ENCODE data around the gene ANK3. TPM values are rescaled to one million over a fixed set of nuclear protein-coding genes. Genes with fewer than 3 reads are reported as not detected.

The ANK3 gene
- total and polyA plus RNA-seq, 2 experiments from 2014 or later = 26.2 to 49.0 TPM

GRCh38 chr10:60380781-60381180 lies 8.9 kb downstream of the ANK3 start:
- no peak overlapping the region for H3K4me2 ChIP-seq
- TF ChIP-seq EZH2 (IDR thresholded peaks at IDR 0.05; ENCODE audit: borderline replicate concordance) = no peak
- TF ChIP-seq EZH2phosphoT487 (IDR thresholded peaks at IDR 0.05; ENCODE audit: low read depth, severe bottlenecking, unreplicated experiment) = no peak
- TF ChIP-seq CTCF (IDR thresholded peaks at IDR 0.05; ENCODE audit: poor library complexity) = no peak
- 96% methylated on average over 5 of the region's 5 CpGs for WGBS (ENCODE audit: low lambda C conversion rate, missing lambda C conversion rate)
- no peak for DNase-seq (ENCODE audit: low spot score)
- H3K9me3 ChIP-seq (ENCODE audit: low read depth) = no peaks in the 10 kb centered on the region
- H3K27me3 ChIP-seq = no peaks in the 10 kb centered on the region
- no peak overlapping the region for H2AFZ ChIP-seq
- no peaks in the 10 kb centered on the region for H3K4me1 ChIP-seq (ENCODE audit: insufficient read depth)
- no peaks in the 10 kb centered on the region for H3K79me2 ChIP-seq
- no peak overlapping the region for H3K4me3 ChIP-seq
- H3K27ac ChIP-seq = no peak overlapping the region
- no peaks in the 10 kb centered on the region for H3K36me3 ChIP-seq (replicated peaks; ENCODE audit: insufficient read depth, low read depth)
- H4K20me1 ChIP-seq (ENCODE audit: insufficient read depth, poor library complexity, severe bottlenecking) = no peaks in the 10 kb centered on the region
- H3K9me2 ChIP-seq (replicated peaks; ENCODE audit: insufficient read depth) = no peaks in the 10 kb centered on the region

- no peaks in the 10 kb centered on the region for H3K4me1 ChIP-seq (ENCODE audit: insufficient read depth)
- H3K4me2 ChIP-seq = no peak overlapping the region
- H3K36me3 ChIP-seq (replicated peaks; ENCODE audit: insufficient read depth, low read depth) = no peaks in the 10 kb centered on the region
- no peaks in the 10 kb centered on the region for H4K20me1 ChIP-seq (ENCODE audit: insufficient read depth, poor library complexity, severe bottlenecking)
- H3K27me3 ChIP-seq = no peaks in the 10 kb centered on the region
- no peaks in the 10 kb centered on the region for H3K9me3 ChIP-seq (ENCODE audit: low read depth)
- H3K9me2 ChIP-seq (replicated peaks; ENCODE audit: insufficient read depth) = no peaks in the 10 kb centered on the region
- no peak for DNase-seq (ENCODE audit: low spot score)
- 79% methylated on average over 1 of the region's 1 CpG for WGBS (ENCODE audit: low lambda C conversion rate, missing lambda C conversion rate)
- H2AFZ ChIP-seq = no peak overlapping the region
- no peak for TF ChIP-seq EZH2 (IDR thresholded peaks at IDR 0.05; ENCODE audit: borderline replicate concordance)
- no peaks in the 10 kb centered on the region for H3K79me2 ChIP-seq
- no peak overlapping the region for H3K27ac ChIP-seq
- H3K4me3 ChIP-seq = no peak overlapping the region
These were observed 11.7 kb downstream of the ANK3 start for GRCh38 chr10:60377955-60378354.

- Histone ChIP-seq H3K27me3 (no peaks in the 10 kb centered on the region), H4K20me1 (ENCODE audit: insufficient read depth, poor library complexity, severe bottlenecking) (no peaks in the 10 kb centered on the region), H3K9me2 (replicated peaks; ENCODE audit: insufficient read depth) (no peaks in the 10 kb centered on the region), H3K36me3 (replicated peaks; ENCODE audit: insufficient read depth, low read depth) (no peaks in the 10 kb centered on the region), H3K4me2 (no peak overlapping the region), H3K4me1 (ENCODE audit: insufficient read depth) (no peaks in the 10 kb centered on the region), H3K9me3 (ENCODE audit: low read depth) (no peaks in the 10 kb centered on the region), H2AFZ (no peak overlapping the region), H3K27ac (no peak overlapping the region), H3K4me3 (no peak overlapping the region), H3K79me2 (no peaks in the 10 kb centered on the region)
- DNase-seq (ENCODE audit: low spot score) = no peak
- TF ChIP-seq CTCF (IDR thresholded peaks at IDR 0.05; ENCODE audit: poor library complexity) (no peak), EZH2phosphoT487 (IDR thresholded peaks at IDR 0.05; ENCODE audit: low read depth, severe bottlenecking, unreplicated experiment) (no peak), EZH2 (IDR thresholded peaks at IDR 0.05; ENCODE audit: borderline replicate concordance) (no peak)
- WGBS (ENCODE audit: low lambda C conversion rate, missing lambda C conversion rate) = 58% methylated on average over 1 of the region's 1 CpG
These were observed 12.7 kb downstream of the ANK3 start for GRCh38 chr10:60377042-60377352.

- H3K36me3 ChIP-seq (replicated peaks; ENCODE audit: insufficient read depth, low read depth) = no peaks in the 10 kb centered on the region
These were observed 13.2 kb downstream of the ANK3 start for GRCh38 chr10:60376221-60377041.

More at GRCh38 chr10:60376221-60377041, 13.2 kb downstream of the ANK3 start:
- 85% methylated on average over 6 of the region's 6 CpGs for WGBS (ENCODE audit: low lambda C conversion rate, missing lambda C conversion rate)
- Histone ChIP-seq H3K9me2 (replicated peaks; ENCODE audit: insufficient read depth) (no peaks in the 10 kb centered on the region), H3K27me3 (no peaks in the 10 kb centered on the region), H3K79me2 (no peaks in the 10 kb centered on the region), H3K9me3 (ENCODE audit: low read depth) (no peaks in the 10 kb centered on the region), H3K4me2 (no peak overlapping the region), H4K20me1 (ENCODE audit: insufficient read depth, poor library complexity, severe bottlenecking) (no peaks in the 10 kb centered on the region), H3K4me3 (no peak overlapping the region), H2AFZ (no peak overlapping the region), H3K4me1 (ENCODE audit: insufficient read depth) (no peaks in the 10 kb centered on the region), H3K27ac (no peak overlapping the region)
- TF ChIP-seq CTCF (IDR thresholded peaks at IDR 0.05; ENCODE audit: poor library complexity) (no peak), EZH2phosphoT487 (IDR thresholded peaks at IDR 0.05; ENCODE audit: low read depth, severe bottlenecking, unreplicated experiment) (no peak), EZH2 (IDR thresholded peaks at IDR 0.05; ENCODE audit: borderline replicate concordance) (no peak)
- DNase-seq (ENCODE audit: low spot score) = no peak
